ENCODE data around the gene ALPK1. TPM values are rescaled to one million over a fixed set of nuclear protein-coding genes. Genes with fewer than 3 reads are reported as not detected.

Gene ALPK1
- total and polyA plus RNA-seq, 2 of the 8 experiments (the other 6 are each of a cell fraction or from before 2014, with no cell fraction given), result 0.08 to 0.43 TPM

DNA sequence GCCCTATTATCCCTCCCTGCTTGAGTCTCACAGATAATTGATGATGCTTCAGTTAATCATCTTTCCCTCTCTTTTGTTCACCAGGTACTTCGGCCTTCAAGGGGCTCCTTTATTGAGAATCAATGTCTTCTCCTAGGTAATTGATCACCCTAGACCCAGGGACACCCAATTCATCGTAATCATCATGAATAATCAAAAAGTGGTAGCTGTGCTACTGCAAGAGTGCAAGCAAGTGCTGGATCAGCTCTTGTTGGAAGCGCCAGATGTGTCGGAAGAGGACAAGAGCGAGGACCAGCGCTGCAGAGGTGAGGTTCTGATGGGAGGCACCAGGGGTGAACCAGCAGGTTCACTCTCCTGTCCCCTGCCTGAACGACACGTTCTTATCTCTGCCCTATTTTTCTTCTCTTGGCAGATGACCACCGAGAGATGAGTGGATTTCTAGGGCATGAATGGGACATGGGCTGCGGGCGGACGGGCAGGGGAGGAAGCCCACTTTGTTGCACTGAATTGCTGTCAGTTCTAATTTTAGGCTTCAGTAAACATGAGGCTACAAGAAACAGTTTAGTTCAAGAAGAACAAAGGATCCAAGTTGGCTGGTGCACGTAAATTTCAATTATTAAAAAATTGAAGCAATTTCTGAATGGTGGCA, 80.5 kb downstream of the ALPK1 start:
- H3K56ac ChIP-seq (replicated peaks; ENCODE audit: insufficient read length, low read depth, low read length), result no peak overlapping the region
- H2BK15ac ChIP-seq (ENCODE audit: low read length), result no peak overlapping the region
- H2AK5ac ChIP-seq (ENCODE audit: low read depth, low read length), result no peak overlapping the region; the same call in 1 of the 2 replicates
- ChIA-PET POLR2A (ENCODE audit: partially characterized antibody) (no interaction called here), CTCF (ENCODE audit: partially characterized antibody) (interaction anchor here (1.0 to 4.4 kb wide), 9 partner anchors 9 to 146 kb away, joined by 3 to 26 read pairs (median 3); no protein-coding TSS in a partner anchor)
- H3K4me2 ChIP-seq (ENCODE audit: insufficient read depth in 1 of 2, low read depth in 2 of 2, low read length in 2 of 2), result no peak overlapping the region
- no peak overlapping the region for H3K23ac ChIP-seq (ENCODE audit: insufficient read length)
- H2BK12ac ChIP-seq (ENCODE audit: low read depth, low read length), result no peak overlapping the region
- no peaks in the 10 kb centered on the region for H4K20me1 ChIP-seq (replicated peaks in 1 of 2; ENCODE audit: control insufficient read depth in 1 of 2, insufficient read depth in 2 of 2, low read length in 2 of 2)
- H2BK5ac ChIP-seq (ENCODE audit: low read depth, low read length), result no peak overlapping the region
- H3K14ac ChIP-seq (ENCODE audit: insufficient read length), result no peak overlapping the region
- no peak overlapping the region for H2AFZ ChIP-seq (ENCODE audit: low read length)
- H3K9ac ChIP-seq (replicated peaks in 1 of 4; ENCODE audit: extremely low read depth in 1 of 4, low read depth in 3 of 4, low read length in 3 of 4), result no peak overlapping the region
- H3K79me1 ChIP-seq (ENCODE audit: low read depth, low read length), result no peaks in the 10 kb centered on the region
- H3K4me1 ChIP-seq (replicated peaks in 1 of 4; ENCODE audit: control insufficient read depth in 3 of 4, insufficient read depth in 4 of 4, low read length in 3 of 4), result peaks cover 0 to 5% (median 2%) of the 10 kb centered on the region in 4 experiments; a peak in 4 of 7 replicates
- 88% methylated on average over 13 of the region's 13 CpGs; no CpG with 5 or more reads in 1 of the 2 experiments for WGBS, 2 experiments (ENCODE audit: extremely low coverage in 1 of 2, insufficient coverage in 1 of 2, insufficient read length in 1 of 2, insufficient replicate concordance in 2 of 2, low coverage in 1 of 2, low lambda C conversion rate in 2 of 2, missing lambda C conversion rate in 1 of 2)
- no peak overlapping the region for H2BK120ac ChIP-seq (replicated peaks; ENCODE audit: low read depth, low read length)
- H4K91ac ChIP-seq (replicated peaks; ENCODE audit: insufficient read length, low read length), result no peak overlapping the region
- H3K27me3 ChIP-seq (replicated peaks in 1 of 4; ENCODE audit: control insufficient read depth in 3 of 4, extremely low read depth in 1 of 4, insufficient read depth in 3 of 4, low read length in 3 of 4), result peaks cover 0 to 14% (median 10%) of the 10 kb centered on the region in 4 experiments; a peak in 4 of 7 replicates
- H3K79me2 ChIP-seq (ENCODE audit: control insufficient read depth in 1 of 2, insufficient read depth in 2 of 2, low read length in 2 of 2), result no peaks in the 10 kb centered on the region
- no peak overlapping the region for H4K5ac ChIP-seq (ENCODE audit: insufficient read length, low read depth, low read length)
- H3K4me3 ChIP-seq (ENCODE audit: extremely low read depth in 1 of 4, insufficient read depth in 2 of 4, low read depth in 3 of 4, low read length in 4 of 4), result no peak overlapping the region
- H3K23me2 ChIP-seq (ENCODE audit: low read depth, low read length), result peaks cover 2% of the 10 kb centered on the region; the same call in 1 of the 2 replicates
- no peak overlapping the region for H3K18ac ChIP-seq (ENCODE audit: extremely low read depth, low read length)
- DNase-seq (ENCODE audit: low read depth in 1 of 2, low spot score in 2 of 2), result no peak
- H3K4ac ChIP-seq (replicated peaks; ENCODE audit: insufficient read length, low read depth, low read length), result no peak overlapping the region
- no peak overlapping the region for H2BK20ac ChIP-seq (ENCODE audit: low read length)
- H3K9me3 ChIP-seq (ENCODE audit: insufficient read depth in 2 of 2, low read depth in 1 of 2, low read length in 1 of 2), result no peaks in the 10 kb centered on the region
- no peak overlapping the region for H3K27ac ChIP-seq (ENCODE audit: low read depth, low read length)
- no peak for FAIRE-seq
- no peaks in the 10 kb centered on the region for H3K36me3 ChIP-seq (ENCODE audit: control insufficient read depth in 2 of 4, insufficient read depth in 4 of 4, low read length in 3 of 4)
- H4K8ac ChIP-seq (ENCODE audit: extremely low read depth, insufficient read depth, low read length), result no peak overlapping the region
- TF ChIP-seq CEBPB (IDR thresholded peaks at IDR 0.05; ENCODE audit: low read depth, low read length) (no peak), SIRT6 (IDR thresholded peaks at IDR 0.05; ENCODE audit: low read length) (no peak), SAP30 (IDR thresholded peaks at IDR 0.05; ENCODE audit: insufficient read depth, insufficient replicate concordance, low read length) (no peak), HDAC6 (IDR thresholded peaks at IDR 0.05; ENCODE audit: low read depth, low read length) (no peak), TCF12 (IDR thresholded peaks at IDR 0.05; ENCODE audit: low read depth, low read length) (no peak), POLR2A (IDR thresholded peaks at IDR 0.05; ENCODE audit: control extremely low read depth in 1 of 2, low read depth in 2 of 2, low read length in 2 of 2) (no peak), MAFK (IDR thresholded peaks at IDR 0.05; ENCODE audit: low read depth, low read length) (no peak), SUZ12 (IDR thresholded peaks at IDR 0.05; ENCODE audit: low read length) (no peak), NRF1 (IDR thresholded peaks at IDR 0.05; ENCODE audit: low read depth, low read length) (no peak), KDM5A (IDR thresholded peaks at IDR 0.05; ENCODE audit: low read length) (no peak), RAD21 (IDR thresholded peaks at IDR 0.05 in 1 of 2, conservative IDR thresholded peaks at IDR 0.05 in 1 of 2; ENCODE audit: low read depth in 2 of 2, low read length in 2 of 2) (no peak), ZNF274 (IDR thresholded peaks at IDR 0.05; ENCODE audit: borderline replicate concordance, extremely low read depth, low read length) (no peak)
- TF ChIP-seq, protein P1, sequence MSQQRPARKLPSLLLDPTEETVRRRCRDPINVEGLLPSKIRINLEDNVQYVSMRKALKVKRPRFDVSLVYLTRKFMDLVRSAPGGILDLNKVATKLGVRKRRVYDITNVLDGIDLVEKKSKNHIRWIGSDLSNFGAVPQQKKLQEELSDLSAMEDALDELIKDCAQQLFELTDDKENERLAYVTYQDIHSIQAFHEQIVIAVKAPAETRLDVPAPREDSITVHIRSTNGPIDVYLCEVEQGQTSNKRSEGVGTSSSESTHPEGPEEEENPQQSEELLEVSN (IDR thresholded peaks at IDR 0.05), result no peak
